NCI-H2171 (cell line): Measurements from ENCODE around the gene ZNF486.
"Not testable (repeated sequence)": the region's sequence is repeated elsewhere in the genome, so short reads cannot be mapped to it uniquely, and the experiment has no call there.

ENCODE experiments used
- DNase-seq: peaks from one replicate; lab custom pipeline; 2025; lab: John Stamatoyannopoulos, UW

The ZNF486 gene

GRCh38 chr19:20233105-20233504 is 66.1 kb downstream of the ZNF486 start:
- DNase-seq = no peak

GRCh38 chr19:20235156-20235555 is 68.1 kb downstream of the ZNF486 start:
- DNase-seq = no peak

GRCh38 chr19:20237773-20238623 is 71.0 kb downstream of the ZNF486 start:
- DNase-seq = peak; percentile 24

GRCh38 chr19:20243629-20244028 is 76.6 kb downstream of the ZNF486 start:
- no peak for DNase-seq

GRCh38 chr19:20244356-20244755 is 77.3 kb downstream of the ZNF486 start:
- no peak for DNase-seq

GRCh38 chr19:20245309-20245708 is 78.3 kb downstream of the ZNF486 start:
- DNase-seq = no peak

- DNase-seq = no peak
These were observed 80.1 kb downstream of the ZNF486 start for GRCh38 chr19:20247016-20247683.

GRCh38 chr19:20248258-20248657 is 81.2 kb downstream of the ZNF486 start:
- DNase-seq = not testable (repeated sequence)
